Left lung (tissue), 10 donors: ENCODE measurements around the gene SLC26A2. TPM values are rescaled to one million over a fixed set of nuclear protein-coding genes. Genes with fewer than 3 reads are reported as not detected.

Experiments
- ATAC-seq: fragments of 200-7000 bp; cut with Tn5 transposase; one replicate; pipeline ENCODE4 v1.9.1; 2020; ENCODE audit warnings: moderate library complexity
- DNase-seq, 4 donors: peaks; one replicate each; pipeline ENCODE4 v3.0.0-alpha.2; 2013 to 2020
- H3K27ac ChIP-seq, 2 donors: fragments of 200-600 bp; sonication (generic) in 1 of 2; one replicate each; pipeline versions ENCODE4 v1.5.0 to v1.8.0; 2020 to 2021
- H3K27me3 ChIP-seq, 2 donors: fragments of 200-600 bp; sonication (generic) in 1 of 2; one replicate each; pipeline versions ENCODE4 v1.5.0 to v1.8.0; 2020 to 2021
- H3K36me3 ChIP-seq, 2 donors: fragments of 200-600 bp; sonication (generic) in 1 of 2; one replicate each; pipeline versions ENCODE4 v1.5.0 to v1.8.0; 2020 to 2021
- H3K4me1 ChIP-seq, 2 donors: fragments of 200-600 bp; one replicate each; pipeline ENCODE4 v1.8.0; 2021
- H3K4me3 ChIP-seq, 2 donors: fragments of 200-600 bp; sonication (generic) in 1 of 2; one replicate each; pipeline versions ENCODE4 v1.5.0 to v1.8.0; 2020 to 2021; ENCODE audit warnings: mild to moderate bottlenecking in 1 of 2
- H3K9me3 ChIP-seq, 2 donors: fragments of 200-600 bp; sonication (generic) in 1 of 2; one replicate each; pipeline versions ENCODE4 v1.5.0 to v1.8.0; 2020 to 2021
- CTCF ChIP-seq, 2 donors: fragments of 200-600 bp; sonication (generic) in 1 of 2; IDR thresholded peaks; one replicate each; pipeline versions ENCODE4 v1.5.0 to v1.8.0; 2021; ENCODE audit warnings: antibody characterized with exemption in 2 of 2
- intact Hi-C, 2 donors: fragments of 100-400 bp; cut with DNase I; formaldehyde crosslinking; loops; one replicate each; pipeline versions ENCODE4 v1.11.2 to v1.14.2; 2022
- polyA plus RNA-seq, 6 donors: library from polyadenylated mRNA; unstranded; fragments of 120-200 nt; gene quantifications; one replicate each; pipeline ENCODE4 v1.2.1, GENCODE V29; 2013; ENCODE audit not compliant: insufficient read length in 6 of 6
- total RNA-seq, 2 donors: library from RNA; stranded (reverse); fragmentation: NEBNext Ultra II Directional; extraction: Animal tissue kit (Norgen Biotek cat#: 25700); gene quantifications; one replicate each; pipeline ENCODE4 v1.2.1, GENCODE V29; 2021
- donor health status: DM: no; HTN: yes; CAD: no.
- donor health status: DM: no; HTN: no; CAD: no.

The SLC26A2 gene
- total and polyA plus RNA-seq, 8 donors: 14.3 to 23.6 (median 21.6) TPM

- no peak for TF ChIP-seq CTCF (IDR thresholded peaks at IDR 0.05)
- Histone ChIP-seq H3K27ac (no peak overlapping the region), H3K4me3 (no peak overlapping the region), H3K9me3 (no peaks in the 10 kb centered on the region), H3K27me3 (no peaks in the 10 kb centered on the region), H3K36me3 (no peaks in the 10 kb centered on the region), H3K4me1 (peaks cover 0 to under 1% of the 10 kb centered on the region in 2 donors)
- intact Hi-C loops: no loop called here
- DNase-seq (no peak), ATAC-seq (no peak)
Observed at GRCh38 chr5:149946118-149946517, 14.4 kb upstream of the SLC26A2 start.

- no peak for TF ChIP-seq CTCF (IDR thresholded peaks at IDR 0.05)
Observed at GRCh38 chr5:149948993-149949392, 11.6 kb upstream of the SLC26A2 start.

GRCh38 chr5:149951138-149951749 is 9.3 kb upstream of the SLC26A2 start:
- no peaks in the 10 kb centered on the region for H3K36me3 ChIP-seq
- intact Hi-C loops: no loop called here
- no peak overlapping the region for H3K27ac ChIP-seq
- ATAC-seq: no peak
- TF ChIP-seq CTCF (IDR thresholded peaks at IDR 0.05): no peak
- H3K4me3 ChIP-seq: no peak overlapping the region
- H3K27me3 ChIP-seq: no peaks in the 10 kb centered on the region
- no peaks in the 10 kb centered on the region for H3K4me1 ChIP-seq
- DNase-seq: no peak
- no peaks in the 10 kb centered on the region for H3K9me3 ChIP-seq

More at GRCh38 chr5:149948993-149949392, 11.6 kb upstream of the SLC26A2 start:
- DNase-seq: no peak
- no peak overlapping the region for H3K4me3 ChIP-seq
- no peaks in the 10 kb centered on the region for H3K27me3 ChIP-seq
- H3K4me1 ChIP-seq: no peaks in the 10 kb centered on the region
- no peaks in the 10 kb centered on the region for H3K36me3 ChIP-seq
- ATAC-seq: no peak
- no peaks in the 10 kb centered on the region for H3K9me3 ChIP-seq
- no peak overlapping the region for H3K27ac ChIP-seq
- intact Hi-C loops: no loop called here

DNA sequence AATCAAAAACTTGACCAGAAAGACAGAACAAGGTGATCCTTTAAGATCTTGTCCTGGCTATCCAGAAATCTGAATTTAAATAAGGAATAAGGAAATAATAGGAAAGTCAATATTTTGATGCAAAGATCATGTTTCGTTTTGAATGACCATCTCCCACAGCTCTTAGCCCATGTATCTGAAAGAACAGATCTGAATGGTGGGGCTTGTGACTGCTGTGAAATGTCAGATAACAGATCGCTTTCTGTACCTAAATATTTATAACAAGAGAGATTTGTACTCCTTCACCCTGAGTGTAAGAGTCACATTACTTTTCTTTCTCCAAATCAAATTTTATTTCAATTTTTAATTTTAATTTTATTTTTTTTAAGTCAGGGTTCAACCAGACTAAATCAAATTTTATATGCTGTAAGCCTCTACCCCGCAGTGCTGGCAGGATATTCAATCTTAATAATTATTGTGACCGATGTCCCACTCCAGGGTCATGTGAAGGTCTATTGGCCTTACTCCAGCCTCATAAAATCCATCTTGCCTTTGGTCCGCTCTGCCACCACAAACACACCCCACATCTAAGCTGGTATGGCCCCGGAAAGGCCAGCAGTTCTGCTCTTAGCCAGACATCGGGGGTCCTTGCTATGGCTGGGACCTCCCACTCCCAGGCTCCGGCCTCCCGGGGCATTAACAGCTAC is 7.0 kb upstream of the SLC26A2 start:
- no peak for TF ChIP-seq CTCF (IDR thresholded peaks at IDR 0.05)
- H3K27me3 ChIP-seq: no peaks in the 10 kb centered on the region
- H3K36me3 ChIP-seq: no peaks in the 10 kb centered on the region
- ATAC-seq: no peak
- no peaks in the 10 kb centered on the region for H3K9me3 ChIP-seq
- no peak overlapping the region for H3K27ac ChIP-seq
- intact Hi-C loops: no loop called here
- DNase-seq: no peak
- no peaks in the 10 kb centered on the region for H3K4me1 ChIP-seq
- no peak overlapping the region for H3K4me3 ChIP-seq

- no peaks in the 10 kb centered on the region for H3K27me3 ChIP-seq
- H3K27ac ChIP-seq: no peak overlapping the region
- no peaks in the 10 kb centered on the region for H3K9me3 ChIP-seq
- H3K4me3 ChIP-seq: no peak overlapping the region
- DNase-seq: no peak
- H3K4me1 ChIP-seq: peaks cover 0 to 6% of the 10 kb centered on the region in 2 donors
- H3K36me3 ChIP-seq: no peaks in the 10 kb centered on the region
- intact Hi-C loops: no loop called here
- ATAC-seq: no peak
- TF ChIP-seq CTCF (IDR thresholded peaks at IDR 0.05): no peak
Observed at GRCh38 chr5:149954798-149955197, 5.8 kb upstream of the SLC26A2 start.
